IPS DF 19.7 (cell line): ENCODE data around the gene TOMM20L.
"Not testable (repeated sequence)": the region's sequence is repeated elsewhere in the genome, so short reads cannot be mapped to it uniquely, and the experiment has no call there.

Experiments
- DNase-seq: peaks from one replicate; pipeline ENCODE4 v3.0.0-alpha.2; 2013; ENCODE audit warnings: low read depth, low spot score

TOMM20L gene

GRCh38 chr14:58395812-58396788 is at the start of gene TOMM20L:
Gene TOMM20L, plus strand, starts transcription at chr14:58395930. Its CDS starts 28 bp downstream, at chr14:58395958.
- DNase-seq: no peak

- no peak for DNase-seq
Observed at GRCh38 chr14:58353516-58354299, 42.0 kb upstream of the TOMM20L start.

- DNase-seq: no peak
Observed at GRCh38 chr14:58354808-58355207, 40.9 kb upstream of the TOMM20L start.

- DNase-seq: no peak
Observed at GRCh38 chr14:58356268-58356667, 39.5 kb upstream of the TOMM20L start.

- not testable (repeated sequence) for DNase-seq
Observed at GRCh38 chr14:58362272-58362671, 33.5 kb upstream of the TOMM20L start.

- no peak for DNase-seq
Observed at GRCh38 chr14:58362798-58363412, 32.8 kb upstream of the TOMM20L start.

- DNase-seq: no peak
Observed at GRCh38 chr14:58364316-58364715, 31.4 kb upstream of the TOMM20L start.

- DNase-seq: no peak
Observed at GRCh38 chr14:58367296-58367695, 28.4 kb upstream of the TOMM20L start.

GRCh38 chr14:58368956-58369355 is 26.8 kb upstream of the TOMM20L start:
- no peak for DNase-seq

- DNase-seq: no peak
Observed at GRCh38 chr14:58376791-58377190, 18.9 kb upstream of the TOMM20L start.

GRCh38 chr14:58390830-58391229 is 4.9 kb upstream of the TOMM20L start:
- DNase-seq: no peak

GRCh38 chr14:58395562-58395811 is 243 bp upstream of the TOMM20L start:
- DNase-seq: no peak

- no peak for DNase-seq
Observed at GRCh38 chr14:58397156-58397555, 1.4 kb downstream of the TOMM20L start.

- no peak for DNase-seq
Observed at GRCh38 chr14:58398495-58398894, 2.8 kb downstream of the TOMM20L start.

GRCh38 chr14:58398895-58399294 is 3.2 kb downstream of the TOMM20L start:
- no peak for DNase-seq

GRCh38 chr14:58401587-58401986 is 5.9 kb downstream of the TOMM20L start:
- DNase-seq: no peak

GRCh38 chr14:58408681-58409215 is 13.0 kb downstream of the TOMM20L start:
- DNase-seq: no peak

GRCh38 chr14:58414845-58415244 is 19.1 kb downstream of the TOMM20L start:
- DNase-seq: no peak

- no peak for DNase-seq
Observed at GRCh38 chr14:58415636-58416547, 20.2 kb downstream of the TOMM20L start.

GRCh38 chr14:58416934-58417333 is 21.2 kb downstream of the TOMM20L start:
- not testable (repeated sequence) for DNase-seq
